T-helper 1 cell treated with Interleukin-12 subunit alpha and Interleukin-12 subunit beta and Interleukin-4 antibody, amounts not matched to agents 30 ng/mL and 1 ng/mL, for 36 hours (primary cell): Measurements from ENCODE around the gene STIM2. TPM values are rescaled to one million over a fixed set of nuclear protein-coding genes. Genes with fewer than 3 reads are reported as not detected.
"Not testable (repeated sequence)": the region's sequence is repeated elsewhere in the genome, so short reads cannot be mapped to it uniquely, and the experiment has no call there.

Experiments used
- intact Hi-C: fragments of 100-400 bp; cut with micrococcal nuclease; formaldehyde crosslinking; loops from one replicate; pipeline ENCODE4 v1.15.1; 2024
- total RNA-seq: library from RNA; stranded (reverse); gene quantifications from 2 replicates; pipeline ENCODE4 v1.2.3, GENCODE V29; 2022

Gene STIM2
- 56.7 and 58.9 TPM in 2 replicates for total RNA-seq

DNA sequence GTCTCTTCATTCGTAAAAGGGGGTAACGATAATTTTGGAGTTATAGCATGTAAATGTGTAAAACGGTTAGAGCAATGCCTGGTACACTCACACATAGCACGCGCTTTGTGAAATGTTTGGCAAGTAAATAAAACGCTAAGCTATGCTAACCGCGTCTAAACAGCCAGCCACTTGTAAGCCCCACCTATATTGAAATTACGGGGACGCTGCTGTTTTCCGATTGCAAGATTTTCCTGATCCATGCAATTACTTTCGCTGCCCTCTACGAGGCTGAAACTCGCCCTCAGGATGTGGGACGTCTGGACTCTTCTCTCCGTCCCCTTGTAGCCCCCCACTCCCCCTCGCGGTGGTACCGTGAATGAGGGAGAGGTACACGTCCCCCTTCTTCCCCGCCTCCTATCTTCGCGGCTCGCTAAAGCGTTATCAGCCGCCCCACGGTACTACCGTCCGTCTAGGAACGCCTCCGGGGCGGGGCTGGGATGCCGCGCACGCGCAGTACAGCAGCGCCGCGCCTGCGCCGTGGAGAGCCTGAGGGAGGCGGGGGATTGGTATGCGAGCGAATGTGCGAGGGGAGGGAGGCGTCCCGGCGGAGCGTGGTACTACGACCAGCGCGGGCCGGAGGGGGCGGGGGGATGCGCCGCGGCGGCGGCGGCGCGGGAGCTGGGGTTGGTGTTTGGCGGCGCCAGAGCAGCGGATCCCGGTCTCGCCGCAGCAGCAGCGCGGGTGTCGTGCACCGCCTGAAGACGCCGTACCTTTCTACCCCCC, at the start of gene STIM2:
STIM2 (plus strand) TSS at position 685 of the 765 bp plus-strand sequence.
- intact Hi-C loops = loop anchor here (1.0 to 5.0 kb wide), 12 partner anchors 24 to 1700 kb away; partner anchors contain the start of genes SEL1L3, SEPSECS, SMIM20 and TBC1D19

- intact Hi-C loops = not testable (repeated sequence)
These were observed 49.1 kb upstream of the STIM2 start for GRCh38 chr4:26811571-26811970.

GRCh38 chr4:26812049-26812714, 48.5 kb upstream of the STIM2 start:
- intact Hi-C loops = no loop called here

- intact Hi-C loops = no loop called here
These were observed 46.9 kb upstream of the STIM2 start for GRCh38 chr4:26813698-26814097.

GRCh38 chr4:26815199-26815598, 45.4 kb upstream of the STIM2 start:
- intact Hi-C loops = no loop called here

DNA sequence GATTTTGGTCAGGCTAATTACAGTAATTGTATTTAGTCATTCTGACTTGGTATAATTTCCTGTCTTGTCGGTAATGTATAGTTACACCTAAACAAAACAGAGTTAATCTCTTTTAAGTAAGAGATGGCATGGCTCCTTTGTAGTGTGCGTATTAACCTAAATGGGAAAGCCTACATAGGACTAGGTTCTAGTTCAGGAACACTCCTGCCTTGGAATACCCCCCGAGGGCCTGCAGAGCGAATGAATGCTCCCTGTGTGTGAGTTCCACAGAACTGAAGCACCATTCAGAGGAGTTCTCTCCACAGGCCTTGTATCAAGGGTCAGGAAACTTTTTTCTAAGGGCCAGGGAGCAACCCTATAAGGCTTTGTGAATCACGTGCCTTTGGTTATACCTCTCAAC, 44.9 kb upstream of the STIM2 start:
- intact Hi-C loops = no loop called here

DNA sequence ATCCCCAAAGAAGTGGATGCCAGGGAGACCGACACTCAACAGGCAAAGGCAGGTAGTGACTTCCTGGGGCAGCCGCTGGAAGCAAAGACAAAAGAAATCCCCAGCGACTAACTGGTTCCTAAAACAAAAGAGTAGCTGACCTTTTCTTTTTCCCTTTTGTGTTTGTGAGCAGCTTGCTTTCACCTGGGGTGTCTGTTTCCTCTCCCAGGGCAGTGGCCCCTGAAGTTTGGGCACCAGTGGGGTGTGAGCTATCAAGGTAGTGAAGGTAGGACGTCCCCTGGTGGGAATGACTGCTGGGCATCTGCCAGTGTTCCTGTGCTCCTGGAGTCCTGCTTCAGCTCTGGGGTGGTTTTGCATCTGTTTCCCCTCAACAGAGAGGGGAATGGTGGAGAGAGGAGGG, 41.6 kb upstream of the STIM2 start:
- intact Hi-C loops = no loop called here

- intact Hi-C loops = loop anchor here (5.0 kb wide), 1 partner anchor 67 kb away; no protein-coding TSS in a partner anchor
These were observed 41.1 kb upstream of the STIM2 start for GRCh38 chr4:26819478-26820095.

GRCh38 chr4:26820346-26820745, 40.3 kb upstream of the STIM2 start:
- intact Hi-C loops = loop anchor here (5.0 kb wide), 1 partner anchor 68 kb away; no protein-coding TSS in a partner anchor

DNA sequence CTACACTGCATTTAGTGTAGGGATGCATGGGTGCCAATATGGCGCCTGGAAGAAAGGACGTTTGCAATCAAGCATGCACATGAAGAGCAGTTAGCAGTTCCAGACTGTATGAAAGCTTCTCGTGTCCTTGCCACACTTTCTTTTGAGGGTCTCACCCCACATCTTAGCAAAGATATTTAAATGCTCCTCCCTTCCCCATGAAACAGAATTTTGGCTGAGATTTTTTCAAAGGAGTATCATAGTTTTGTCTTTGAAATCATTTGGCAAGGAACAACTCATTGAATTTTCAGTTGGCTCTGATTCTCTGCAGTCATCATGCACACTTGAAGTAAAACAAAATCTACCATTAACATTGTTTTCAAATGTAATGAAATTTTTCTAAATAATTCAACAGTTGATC, 39.6 kb upstream of the STIM2 start:
- intact Hi-C loops = loop anchor here (5.0 kb wide), 1 partner anchor 69 kb away; no protein-coding TSS in a partner anchor

DNA sequence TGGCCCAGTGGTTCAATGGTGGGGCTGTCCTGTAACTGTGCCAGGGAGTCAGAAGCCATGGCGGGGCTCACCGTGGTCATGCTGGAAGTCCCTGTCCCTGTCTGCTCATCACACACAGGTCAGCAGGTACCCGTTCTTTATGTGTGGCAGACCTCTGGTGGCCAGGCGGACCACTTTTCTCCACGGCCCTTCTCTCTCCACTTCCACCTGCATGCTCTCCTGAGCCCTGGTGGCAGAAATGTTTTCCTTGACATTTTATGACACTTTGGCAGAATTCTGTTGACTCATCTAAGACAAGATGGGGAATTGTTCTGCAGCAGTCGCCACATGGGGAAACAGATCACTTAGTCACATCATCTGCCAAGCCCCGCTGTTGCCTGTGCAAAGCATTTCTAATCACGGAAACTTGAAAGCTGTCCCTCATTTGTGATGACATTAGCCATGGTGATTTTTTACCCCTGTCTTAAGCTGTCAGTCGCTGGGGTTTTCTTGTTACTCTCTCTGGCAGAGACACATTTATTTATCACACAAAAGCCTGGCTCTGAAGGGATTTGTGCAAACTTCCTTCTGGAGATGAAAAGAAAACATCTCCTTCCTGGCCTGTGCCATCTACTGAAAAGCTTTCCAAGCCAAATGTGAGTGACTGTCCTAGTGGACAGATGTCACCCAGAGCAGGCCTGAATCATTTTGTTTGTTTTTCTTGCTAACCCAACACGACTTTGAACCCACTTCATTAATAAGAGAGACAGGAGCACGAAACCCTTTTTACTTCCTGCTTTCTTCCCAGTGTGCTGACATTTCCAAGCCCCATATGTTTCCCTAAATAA, 38.8 kb upstream of the STIM2 start:
- intact Hi-C loops = loop anchor here (2.0 to 5.0 kb wide), 2 partner anchors 35 to 70 kb away; no protein-coding TSS in a partner anchor

- intact Hi-C loops = loop anchor here (2.0 to 5.0 kb wide), 2 partner anchors 34 to 70 kb away; no protein-coding TSS in a partner anchor
These were observed 38.1 kb upstream of the STIM2 start for GRCh38 chr4:26822546-26822945.

- intact Hi-C loops = loop anchor here (2.0 to 5.0 kb wide), 2 partner anchors 34 to 71 kb away; no protein-coding TSS in a partner anchor
These were observed 37.7 kb upstream of the STIM2 start for GRCh38 chr4:26822974-26823373.

DNA sequence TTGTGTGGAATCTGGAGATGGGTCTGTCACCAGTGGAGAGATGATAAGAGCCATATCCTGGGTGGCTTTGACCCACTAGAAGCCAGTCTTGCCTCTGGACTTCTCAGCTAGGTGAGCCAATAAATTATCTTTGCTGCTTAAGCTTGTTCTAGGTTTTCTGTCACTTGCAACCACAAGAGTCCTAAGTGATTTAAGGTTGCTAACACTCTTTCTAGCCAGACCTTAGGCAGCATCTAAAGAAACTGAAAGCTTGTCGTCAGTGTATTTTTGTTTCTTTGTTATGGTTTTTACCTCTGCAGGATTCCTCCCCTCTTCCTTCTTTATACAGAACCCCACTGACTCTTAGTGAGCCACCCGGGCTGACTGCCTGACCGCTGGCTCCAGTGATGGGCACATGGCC, 37.1 kb upstream of the STIM2 start:
- intact Hi-C loops = loop anchor here (2.0 to 5.0 kb wide), 2 partner anchors 33 to 71 kb away; no protein-coding TSS in a partner anchor

- intact Hi-C loops = loop anchor here (5.0 kb wide), 1 partner anchor 72 kb away; no protein-coding TSS in a partner anchor
These were observed 36.0 kb upstream of the STIM2 start for GRCh38 chr4:26824667-26825066.

GRCh38 chr4:26826721-26827120, 33.9 kb upstream of the STIM2 start:
- intact Hi-C loops = no loop called here

- intact Hi-C loops = not testable (repeated sequence)
These were observed 33.3 kb upstream of the STIM2 start for GRCh38 chr4:26827336-26827735.

DNA sequence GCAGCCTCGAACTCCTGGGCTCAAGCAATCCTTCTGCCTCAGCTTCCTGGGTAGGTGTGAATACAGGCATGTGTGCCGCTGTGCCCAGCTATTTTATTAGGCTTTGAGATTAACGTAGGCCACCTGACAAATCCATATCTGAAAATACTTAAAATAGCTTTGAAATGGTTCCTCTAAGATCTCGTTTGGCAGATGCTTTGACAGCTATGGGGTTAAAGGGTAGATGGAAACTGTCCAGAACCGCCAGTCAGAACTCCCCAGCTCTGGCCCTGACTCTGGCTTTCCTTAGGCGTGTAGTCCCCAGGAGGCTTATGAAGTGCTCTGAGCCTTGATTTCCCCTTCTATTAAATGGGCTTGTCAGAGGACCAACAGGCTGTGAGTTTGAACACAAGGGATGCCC, 32.8 kb upstream of the STIM2 start:
- intact Hi-C loops = no loop called here

- intact Hi-C loops = no loop called here
These were observed 31.6 kb upstream of the STIM2 start for GRCh38 chr4:26829018-26829417.

GRCh38 chr4:26830033-26830432, 30.6 kb upstream of the STIM2 start:
- intact Hi-C loops = no loop called here

- intact Hi-C loops = no loop called here
These were observed 29.9 kb upstream of the STIM2 start for GRCh38 chr4:26830701-26831100.
